GM21786 (cell line): Measurements from ENCODE around the gene FKBP5.
A peak's percentile ranks its signal among the peaks of the same experiment; 100 is the strongest.
"Not testable (repeated sequence)": the region's sequence is repeated elsewhere in the genome, so short reads cannot be mapped to it uniquely, and the experiment has no call there.

Experiments used
- ATAC-seq: cut with Tn5 transposase; IDR thresholded peaks from one replicate; pipeline ENCODE4 v1.9.1; 2021; ENCODE audit not compliant: unreplicated experiment

Gene FKBP5

DNA sequence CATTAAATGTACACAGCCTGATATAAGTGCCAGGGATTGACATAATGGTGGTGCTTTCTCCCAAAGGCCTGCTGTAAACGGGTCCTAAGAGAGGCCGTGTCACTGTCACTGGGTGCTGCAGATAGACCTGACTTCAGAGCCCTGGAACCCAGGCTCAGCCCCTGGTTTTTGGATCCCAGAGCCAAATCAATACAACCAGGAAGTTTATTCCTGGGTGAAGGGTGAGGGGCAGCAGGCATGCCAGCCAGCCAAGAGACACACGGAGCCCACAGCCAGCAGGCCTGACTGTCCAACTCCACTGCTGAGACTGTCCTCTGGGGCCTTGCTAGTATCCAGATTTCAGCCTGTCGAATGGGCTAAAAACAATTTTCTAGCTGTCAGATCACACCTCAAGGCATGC, 35.3 kb upstream of the FKBP5 start:
- ATAC-seq: no peak

DNA sequence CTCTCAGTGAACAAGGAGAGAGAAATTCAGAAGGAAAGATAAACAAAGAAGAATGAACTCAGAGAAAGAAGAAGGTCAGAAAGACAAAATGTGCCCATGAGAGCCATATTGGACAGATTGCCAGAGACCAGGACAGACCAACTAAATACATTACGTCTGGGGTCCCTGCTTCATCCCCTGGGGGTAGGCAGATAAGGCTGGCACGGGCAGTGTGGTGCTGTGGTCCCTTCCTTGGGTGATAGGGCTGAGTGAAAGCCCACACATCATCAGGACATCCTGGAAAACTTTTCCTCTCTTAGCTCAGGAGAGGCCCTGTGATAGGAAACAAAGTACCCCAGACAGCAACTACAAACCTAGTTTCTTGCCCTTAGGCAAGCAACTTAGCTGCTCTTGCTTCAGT, 34.9 kb upstream of the FKBP5 start:
- ATAC-seq: no peak

DNA sequence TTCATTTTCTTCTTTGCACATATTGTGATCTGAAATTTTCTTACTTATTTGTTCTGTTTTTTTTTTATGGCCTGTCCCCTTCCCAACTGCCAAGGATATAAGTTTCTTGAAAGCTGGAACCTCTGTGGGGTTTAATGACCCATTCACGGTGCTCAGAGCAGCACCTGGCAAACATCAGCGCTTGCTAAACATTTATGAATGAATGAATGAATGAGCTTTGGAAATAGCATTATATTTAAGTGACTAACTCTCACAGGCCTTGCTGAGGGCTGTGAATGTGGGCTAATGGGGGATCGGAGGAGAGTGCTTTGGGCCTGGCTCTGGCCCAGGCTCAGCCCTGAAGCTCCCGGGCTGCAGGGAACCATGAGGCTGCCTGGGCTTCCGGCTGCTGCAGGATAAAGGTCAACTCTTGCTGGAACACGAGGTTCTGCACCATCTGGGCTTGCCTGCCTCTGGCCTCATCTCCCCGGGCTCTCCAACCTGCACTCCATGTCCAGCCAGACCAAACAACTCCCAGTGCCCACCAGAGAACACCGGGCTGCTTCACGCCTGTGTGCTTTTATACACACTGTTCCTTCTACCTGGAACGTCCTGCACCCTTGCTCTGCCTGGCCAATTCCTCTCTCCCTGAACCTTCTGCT, 33.5 kb upstream of the FKBP5 start:
- ATAC-seq: no peak

DNA sequence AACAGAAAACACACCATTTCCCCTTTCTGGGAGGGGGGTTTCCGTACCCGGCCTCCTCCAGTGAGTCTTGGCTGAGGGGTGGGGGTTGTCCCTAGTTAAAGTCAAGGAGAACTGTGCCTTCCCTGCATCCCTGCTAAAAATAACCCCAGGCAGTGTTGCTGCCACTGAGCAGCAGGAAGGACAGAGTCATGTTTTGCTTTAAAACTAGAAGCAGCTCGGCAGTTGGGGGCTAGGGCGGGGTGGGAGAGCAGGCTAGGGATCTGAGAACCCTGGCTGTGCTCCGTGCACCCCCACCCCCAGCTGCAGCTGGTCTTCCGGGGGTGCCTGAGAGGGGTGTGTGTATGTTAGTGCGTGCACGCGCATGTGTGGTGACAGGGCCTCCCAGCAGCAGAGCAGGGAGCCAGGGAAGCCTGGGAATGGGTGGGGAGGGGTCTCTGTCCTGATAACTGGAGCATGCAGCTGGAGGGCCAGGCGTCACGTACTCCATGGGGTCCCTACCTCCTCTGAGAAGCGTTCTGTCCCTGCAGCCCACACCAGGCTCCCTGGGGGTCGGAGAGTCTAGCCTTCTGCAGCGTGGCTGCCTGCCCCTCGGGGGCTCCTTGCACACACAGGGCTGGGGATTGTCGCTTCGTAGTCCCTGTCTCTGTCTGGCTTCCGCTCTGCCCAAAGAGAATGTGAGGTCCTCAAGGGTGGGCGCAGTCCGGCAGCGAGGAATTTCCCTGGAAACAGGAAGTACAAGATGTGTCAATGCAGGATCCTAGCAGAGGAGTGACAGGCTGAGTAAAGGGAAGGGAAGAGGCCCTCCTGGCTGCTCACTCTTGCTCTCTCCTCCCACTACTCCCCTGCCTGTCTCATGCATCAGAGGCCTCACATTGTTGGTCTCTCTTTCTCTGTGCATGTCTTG, 31.4 kb upstream of the FKBP5 start:
- ATAC-seq: peak; percentile 54

DNA sequence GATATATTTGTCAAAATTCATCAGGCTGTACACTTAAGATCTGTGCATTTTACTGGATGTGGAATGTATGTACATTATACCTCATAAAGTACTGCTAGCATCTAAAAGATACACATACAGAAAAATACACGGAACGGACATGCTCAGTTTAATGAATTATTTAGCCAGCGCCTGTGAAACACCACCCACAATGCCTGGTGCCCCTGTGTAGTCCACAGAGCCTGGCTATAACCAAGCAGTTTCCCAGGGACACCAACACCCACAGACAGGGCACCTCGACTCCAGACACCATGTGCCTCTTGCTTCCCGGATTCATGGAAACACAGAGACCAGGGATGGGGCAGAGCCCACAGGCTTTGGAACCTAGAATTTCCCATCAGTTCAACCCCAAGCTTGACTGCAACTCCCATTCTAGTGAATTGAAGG, 30.7 kb upstream of the FKBP5 start:
- peak; percentile 13 for ATAC-seq

DNA sequence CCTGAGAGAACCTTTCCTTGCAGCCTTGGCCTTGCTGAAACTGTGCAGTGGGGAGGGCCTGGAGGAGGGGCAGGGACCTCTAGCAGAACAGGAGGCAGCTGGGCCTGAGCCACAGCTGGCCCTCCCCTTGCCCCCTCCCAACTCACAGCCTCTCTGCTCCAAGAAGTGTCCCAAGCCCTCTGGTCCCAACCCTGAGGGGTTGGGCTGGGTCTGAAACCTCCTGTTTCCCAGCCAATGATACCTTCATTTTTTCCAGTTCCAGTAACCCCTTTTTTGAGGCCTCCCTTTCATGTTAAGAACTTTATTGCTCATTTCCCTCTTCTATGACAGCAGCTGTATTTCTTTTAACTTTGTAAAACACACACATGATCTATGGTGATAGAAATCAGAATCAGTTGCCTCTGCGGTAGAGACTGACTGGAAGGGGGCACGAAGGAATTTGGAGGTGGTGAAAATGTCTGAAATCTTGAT, 30.2 kb upstream of the FKBP5 start:
- no peak for ATAC-seq

DNA sequence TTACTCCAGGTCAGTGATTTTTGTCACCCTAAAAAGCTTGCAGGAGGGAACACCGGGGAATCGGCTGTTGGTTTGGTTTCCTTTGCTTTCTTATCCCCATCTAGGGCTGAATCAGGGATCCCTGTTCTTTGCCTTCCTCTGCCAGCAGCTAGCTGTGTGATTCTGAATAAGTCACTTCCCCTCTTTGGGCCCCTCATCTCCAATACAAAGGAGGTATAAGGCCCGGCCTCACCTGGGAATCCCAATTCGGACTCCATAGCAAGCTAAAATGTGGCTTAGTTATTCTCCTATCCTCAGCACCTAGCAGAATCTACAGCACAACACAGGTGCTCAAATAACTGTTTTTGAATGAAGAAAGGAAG, 29.6 kb upstream of the FKBP5 start:
- no peak for ATAC-seq

DNA sequence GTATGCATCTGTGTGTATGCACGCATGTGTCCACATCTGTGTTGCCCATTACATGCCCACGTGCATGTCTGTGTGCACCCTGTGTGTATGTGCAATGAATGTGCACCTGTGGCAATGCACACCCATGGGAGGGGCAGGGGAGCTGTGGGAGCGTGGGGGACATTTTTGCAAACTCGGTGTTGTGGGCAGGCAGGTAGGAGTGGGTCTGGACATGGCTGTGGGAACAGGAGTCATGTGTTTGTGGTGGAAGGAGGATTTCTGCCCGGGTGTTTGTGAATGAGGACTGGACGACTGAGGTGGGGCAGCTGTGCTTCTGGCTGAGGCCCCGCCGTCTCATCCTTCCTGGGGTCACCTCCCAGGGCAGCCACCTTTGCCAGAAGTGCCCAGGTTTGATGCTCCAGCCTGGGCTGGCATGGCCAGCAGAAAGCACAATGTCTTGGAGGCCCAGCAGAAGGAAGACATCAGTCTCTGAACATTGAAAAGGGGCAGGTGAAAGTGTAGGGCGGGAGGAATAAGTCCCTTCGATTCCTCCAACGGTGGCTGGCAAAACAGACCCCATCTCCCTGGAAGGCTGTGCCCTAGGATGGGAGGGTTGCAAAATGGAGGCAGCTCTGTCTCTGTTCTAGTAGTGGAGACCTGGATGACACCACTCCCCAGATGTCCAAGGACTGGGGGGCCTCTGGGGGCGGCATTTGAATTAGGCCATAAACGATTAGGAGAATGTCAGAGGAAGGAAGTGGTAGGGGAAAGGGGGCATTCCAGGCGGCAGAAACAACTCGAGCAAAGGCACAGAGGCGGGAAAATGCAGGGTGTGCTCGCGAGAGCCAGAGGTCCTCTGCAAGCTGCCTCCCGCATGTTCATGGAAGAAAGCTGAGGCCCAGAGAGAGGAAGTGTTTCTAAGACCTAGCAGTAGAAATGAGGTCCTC, 29.0 kb upstream of the FKBP5 start:
- no peak for ATAC-seq

DNA sequence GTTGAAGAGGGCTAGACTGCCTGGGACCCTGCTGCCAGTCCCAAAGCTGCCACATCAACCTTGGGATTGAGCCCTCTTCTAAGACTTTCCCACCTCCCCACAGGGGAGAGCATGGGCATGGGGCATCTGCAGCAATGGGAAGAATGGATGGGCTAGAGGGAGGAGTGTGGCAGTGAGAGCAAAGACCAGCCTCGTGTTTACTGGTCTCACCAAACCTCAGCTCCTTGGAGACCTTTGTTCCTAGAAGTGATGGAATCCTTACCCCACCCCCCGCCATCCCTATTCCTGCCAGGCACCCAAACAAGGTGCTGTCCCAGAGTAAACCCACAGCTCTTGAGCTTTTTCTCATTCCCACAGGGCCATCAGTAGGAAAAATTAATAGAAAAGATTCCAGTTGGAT, 28.1 kb upstream of the FKBP5 start:
- no peak for ATAC-seq

DNA sequence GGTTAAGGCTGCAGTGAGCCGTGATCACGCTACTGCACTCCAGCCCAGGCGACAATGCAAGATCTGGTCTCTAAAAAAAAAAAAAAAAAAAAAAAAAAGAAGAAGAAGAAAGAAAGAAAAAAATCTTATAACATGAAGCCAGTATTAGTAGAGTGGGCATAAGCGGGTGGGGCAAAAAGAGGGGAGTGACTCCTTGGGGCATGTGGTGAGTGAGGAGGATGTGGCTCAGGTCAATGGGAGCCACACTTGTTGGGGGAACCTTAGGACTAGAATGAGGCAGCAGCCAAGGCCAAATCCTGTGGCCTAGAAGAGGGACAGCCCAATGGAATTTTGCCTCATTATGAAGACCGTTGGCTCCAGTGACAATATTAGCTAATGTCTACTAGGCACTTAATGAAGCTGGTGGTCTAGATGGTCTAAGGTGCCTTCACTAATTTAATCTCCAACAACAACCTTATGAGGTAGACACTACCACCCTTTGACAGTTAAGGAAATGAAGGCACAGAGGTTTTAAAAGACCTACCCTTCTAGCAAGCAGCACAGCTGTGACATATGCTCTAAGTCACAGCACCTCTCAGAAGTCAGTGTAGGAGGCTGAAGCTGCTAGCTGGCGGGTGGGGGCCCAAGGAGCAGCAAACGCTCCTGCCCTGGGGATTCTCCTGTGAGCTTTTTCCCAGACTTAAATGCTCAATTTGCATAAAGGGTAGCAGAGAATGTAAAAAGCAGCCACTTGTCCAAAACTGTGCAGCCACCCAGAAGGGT, 24.5 kb upstream of the FKBP5 start:
- no peak for ATAC-seq

DNA sequence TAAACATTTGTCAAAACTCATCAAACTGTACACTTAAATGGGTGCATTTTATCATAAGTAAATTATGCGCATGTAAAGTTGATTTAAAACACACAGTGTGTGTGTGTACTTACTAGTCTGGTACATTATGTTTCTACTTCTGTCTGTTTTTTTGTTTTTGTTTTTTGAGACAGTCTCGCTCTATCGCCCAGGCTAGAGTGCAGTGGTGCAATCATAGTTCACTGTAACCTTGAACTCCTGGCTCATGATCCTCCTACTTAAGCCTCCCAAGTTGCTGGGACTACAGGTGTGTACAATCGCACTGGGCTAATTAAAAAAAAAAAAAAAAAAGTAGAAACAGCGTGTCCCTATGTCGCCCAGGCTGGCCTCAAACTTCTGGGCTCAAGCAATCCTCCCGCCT, 23.0 kb upstream of the FKBP5 start:
- ATAC-seq: no peak

DNA sequence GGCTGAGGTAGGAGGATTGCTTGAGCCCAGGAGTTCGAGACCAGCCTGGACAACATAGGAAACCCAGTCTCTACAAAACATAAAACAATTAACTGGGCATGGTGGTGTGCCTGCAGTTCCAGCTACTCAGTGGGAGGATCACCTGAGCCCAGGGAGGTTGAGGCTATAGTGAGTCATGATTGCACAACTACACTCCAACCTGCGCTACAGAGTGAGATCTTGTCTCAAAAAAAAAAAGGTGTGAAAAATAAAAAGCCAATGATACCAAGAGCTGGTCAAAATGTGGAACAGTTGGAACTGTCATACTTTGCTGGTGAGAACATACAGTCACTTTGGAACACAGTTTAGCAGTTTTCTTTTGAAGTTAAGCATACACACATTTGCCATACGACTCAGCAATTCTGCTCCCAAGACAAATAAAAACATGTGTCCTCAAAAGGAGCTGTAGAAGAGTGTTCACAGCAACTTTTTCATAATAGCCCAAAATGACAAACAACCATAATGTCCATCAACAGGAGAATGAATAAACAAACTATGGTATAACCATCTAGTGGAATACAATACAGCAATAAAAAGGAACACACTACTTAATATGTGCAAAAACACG, 21.6 kb upstream of the FKBP5 start:
- no peak for ATAC-seq

DNA sequence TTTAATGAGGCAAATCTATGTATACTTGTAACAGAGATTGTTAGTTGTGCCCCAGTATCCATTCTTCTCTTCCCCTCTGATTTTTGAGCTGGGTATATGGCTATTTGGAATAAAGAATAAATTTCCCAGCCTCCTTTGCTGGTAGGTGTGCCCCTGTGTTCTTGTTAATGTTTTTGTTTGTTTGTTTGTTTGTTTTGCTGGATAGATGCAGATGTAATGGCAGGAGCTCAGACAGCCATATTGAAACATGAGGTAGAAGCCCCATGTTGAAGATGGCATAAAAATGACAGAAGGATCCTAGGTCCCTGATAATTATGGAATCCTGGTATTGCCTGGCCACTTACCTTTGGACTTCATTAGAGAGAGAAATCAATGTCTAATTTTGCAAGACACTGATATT, 19.9 kb upstream of the FKBP5 start:
- no peak for ATAC-seq

DNA sequence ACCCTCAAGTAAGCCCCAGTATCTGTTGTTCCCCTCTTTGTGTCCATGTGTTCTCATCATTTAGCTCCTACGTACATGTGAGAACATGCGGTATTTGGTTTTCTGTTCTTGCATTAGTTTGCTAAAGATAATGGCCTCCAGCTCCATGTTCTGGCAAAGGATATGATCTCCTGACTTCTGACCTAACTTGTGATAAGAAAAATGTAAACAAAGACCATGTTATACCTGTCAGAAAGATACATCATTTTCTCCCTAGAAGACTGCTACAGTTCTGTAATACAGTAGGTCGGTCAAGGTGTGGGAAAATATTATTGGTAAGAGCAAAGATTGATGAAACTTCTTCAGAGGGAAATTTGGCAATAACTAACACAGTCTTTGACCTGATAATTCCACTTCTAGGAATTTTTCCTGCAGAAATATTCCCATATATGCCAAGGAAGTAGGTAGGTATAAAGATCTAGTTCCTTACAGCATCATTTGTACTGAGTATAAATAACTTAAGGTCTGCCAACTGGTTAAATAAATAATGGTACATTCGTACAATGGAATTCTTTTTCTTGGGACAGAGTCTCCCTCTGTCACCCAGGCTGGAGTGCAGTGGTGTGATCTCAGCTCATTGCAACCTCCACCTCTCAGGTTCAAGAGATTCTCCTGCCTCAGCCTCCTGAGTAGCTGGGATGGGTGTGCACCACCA, 19.1 kb upstream of the FKBP5 start:
- ATAC-seq: no peak

DNA sequence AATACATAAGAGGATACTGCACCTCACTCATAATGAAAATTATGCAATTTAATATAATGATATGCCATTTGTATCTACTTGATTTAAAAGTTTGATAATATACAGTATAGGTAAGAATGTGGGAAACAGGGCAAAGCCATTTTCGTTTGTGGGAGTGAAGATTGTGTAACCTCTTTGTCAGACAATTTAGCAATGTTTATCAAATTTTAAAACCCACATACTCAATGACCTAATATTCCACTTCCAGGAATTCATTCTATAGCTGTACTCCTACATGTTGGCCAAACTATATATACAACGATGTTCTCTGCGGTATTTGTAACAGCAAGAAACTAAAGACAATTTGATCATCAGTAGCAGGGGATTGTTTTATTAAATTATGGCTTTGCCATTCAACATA, 17.8 kb upstream of the FKBP5 start:
- ATAC-seq: no peak

DNA sequence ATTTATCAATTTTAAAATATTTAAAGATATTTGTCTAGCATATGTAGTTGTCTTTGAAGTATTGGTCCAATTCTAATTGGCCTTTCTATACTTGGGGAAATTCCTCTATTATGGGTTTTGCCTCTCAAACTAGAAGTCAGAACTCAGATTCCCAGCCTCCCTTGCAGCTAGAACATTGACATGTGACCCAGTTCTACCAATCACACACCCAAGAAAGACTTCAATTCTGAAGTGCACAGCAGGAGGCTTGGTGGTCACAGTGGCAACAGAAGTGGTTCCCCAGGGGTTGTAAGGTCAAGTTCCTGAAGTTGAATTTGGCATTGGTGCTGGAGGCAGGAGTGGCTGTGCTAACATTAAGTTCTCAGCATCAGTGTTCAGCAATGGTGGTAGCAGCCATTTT, 14.8 kb upstream of the FKBP5 start:
- no peak for ATAC-seq

DNA sequence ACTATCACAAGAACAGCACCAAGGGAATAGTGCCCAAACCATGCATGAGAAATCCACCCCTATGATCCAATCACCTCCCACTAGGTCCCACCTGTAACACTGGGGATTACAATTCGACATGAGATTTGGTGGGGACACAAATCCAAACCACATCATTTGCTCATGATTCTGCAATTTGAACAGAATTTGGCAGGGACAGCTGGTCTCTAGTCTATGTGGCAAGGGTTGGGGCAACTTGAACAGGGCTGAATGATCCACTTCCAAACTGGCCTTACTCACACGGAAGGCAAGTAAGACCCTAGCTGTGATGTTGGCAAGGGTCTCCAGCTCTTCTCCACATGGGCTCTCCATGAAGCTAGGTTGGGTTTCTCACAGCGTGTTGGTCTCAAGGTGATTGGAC, 10.1 kb upstream of the FKBP5 start:
- no peak for ATAC-seq

DNA sequence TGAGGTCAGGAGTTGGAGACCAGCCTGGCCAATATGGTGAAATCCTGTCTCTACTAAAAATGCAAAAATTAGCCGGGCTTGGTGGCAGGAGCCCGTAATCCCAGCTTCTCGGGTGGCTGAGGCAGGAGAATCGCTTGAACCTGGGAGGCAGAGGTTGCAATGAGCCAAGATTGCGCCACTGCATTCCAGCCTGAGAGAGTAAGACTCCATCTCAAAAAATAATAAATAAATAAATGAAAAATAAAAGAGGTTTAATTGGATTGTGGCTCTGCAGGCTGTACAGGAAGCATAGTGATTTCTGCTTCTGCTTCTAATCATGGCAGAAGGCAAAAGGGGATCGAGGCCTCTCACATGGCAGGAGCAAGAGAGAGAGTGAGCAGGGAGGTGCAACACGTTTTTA, 9.7 kb upstream of the FKBP5 start:
- not testable (repeated sequence) for ATAC-seq

DNA sequence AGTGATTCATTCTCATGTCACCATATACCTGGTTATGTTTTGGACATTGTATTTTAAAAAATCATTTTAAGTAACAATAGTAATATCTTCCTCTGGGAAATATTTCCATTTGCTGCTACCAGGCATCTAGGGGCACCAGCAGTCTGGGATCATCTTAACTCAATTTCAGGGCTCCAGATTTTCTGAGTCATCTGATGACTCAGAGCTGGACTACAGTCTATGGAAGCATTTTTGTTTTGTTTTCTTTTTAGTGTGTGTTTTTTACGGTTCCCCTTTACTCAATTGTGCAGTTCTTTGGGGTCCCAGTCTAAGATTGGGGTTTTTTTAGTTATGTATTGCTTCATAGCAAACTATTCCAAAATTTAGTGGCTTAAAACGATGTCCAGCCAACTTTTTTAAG, 5.7 kb upstream of the FKBP5 start:
- ATAC-seq: no peak
